Measurements from ENCODE around the gene GRID2.

GRID2 gene

DNA sequence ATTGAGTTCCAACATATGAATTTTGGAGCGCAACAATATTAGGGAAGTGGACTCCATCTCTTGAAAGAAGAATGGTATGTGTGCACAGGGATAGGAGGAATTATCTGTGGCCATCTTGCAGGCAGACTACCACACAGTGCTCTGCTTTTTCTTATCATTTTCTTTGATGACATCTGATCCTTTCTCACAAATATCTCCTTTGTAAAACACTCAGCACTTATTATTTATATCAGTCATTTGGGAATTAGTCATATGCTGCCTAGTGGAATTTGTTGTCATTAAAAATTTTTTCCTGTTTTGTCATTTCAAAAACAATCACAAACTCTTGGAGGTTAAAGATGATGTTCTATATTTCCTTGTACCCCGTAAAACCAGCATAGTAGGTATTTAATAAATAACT lies 1080.5 kb downstream of the GRID2 start:
- Mint-ChIP-seq H3K4me1 (ENCODE audit: low read depth) (no peaks in the 10 kb centered on the region), H3K27me3 (no peaks in the 10 kb centered on the region), H3K27ac (no peak overlapping the region), H3K36me3 (no peaks in the 10 kb centered on the region), H3K9me3 (ENCODE audit: low read depth) (peaks cover 5% of the 10 kb centered on the region), H3K4me3 (no peak overlapping the region)

DNA sequence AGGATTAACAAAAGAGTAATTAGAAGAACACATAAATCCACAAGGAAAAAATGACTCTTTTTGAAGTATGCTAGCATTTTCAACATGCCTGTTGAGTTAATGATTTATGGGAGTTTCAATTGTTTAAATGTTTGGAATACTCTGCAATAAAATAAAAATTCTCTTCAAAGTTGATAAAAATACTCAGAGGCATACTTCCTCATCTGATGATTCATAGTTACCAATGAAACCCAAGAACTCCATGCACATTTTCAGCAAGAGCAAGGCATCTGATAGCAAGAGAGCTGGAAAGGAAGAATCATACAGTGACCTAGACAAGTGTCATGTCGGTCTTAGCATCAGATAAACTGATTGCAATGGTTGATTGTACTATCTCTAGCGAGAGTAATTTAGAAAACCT lies 1081.1 kb downstream of the GRID2 start:
- no peaks in the 10 kb centered on the region for H3K27me3 Mint-ChIP-seq
- no peak overlapping the region for H3K27ac Mint-ChIP-seq
- no peak overlapping the region for H3K4me3 Mint-ChIP-seq
- peaks cover 5% of the 10 kb centered on the region for H3K9me3 Mint-ChIP-seq (ENCODE audit: low read depth)
- no peaks in the 10 kb centered on the region for H3K36me3 Mint-ChIP-seq
- H3K4me1 Mint-ChIP-seq (ENCODE audit: low read depth) = no peaks in the 10 kb centered on the region

DNA sequence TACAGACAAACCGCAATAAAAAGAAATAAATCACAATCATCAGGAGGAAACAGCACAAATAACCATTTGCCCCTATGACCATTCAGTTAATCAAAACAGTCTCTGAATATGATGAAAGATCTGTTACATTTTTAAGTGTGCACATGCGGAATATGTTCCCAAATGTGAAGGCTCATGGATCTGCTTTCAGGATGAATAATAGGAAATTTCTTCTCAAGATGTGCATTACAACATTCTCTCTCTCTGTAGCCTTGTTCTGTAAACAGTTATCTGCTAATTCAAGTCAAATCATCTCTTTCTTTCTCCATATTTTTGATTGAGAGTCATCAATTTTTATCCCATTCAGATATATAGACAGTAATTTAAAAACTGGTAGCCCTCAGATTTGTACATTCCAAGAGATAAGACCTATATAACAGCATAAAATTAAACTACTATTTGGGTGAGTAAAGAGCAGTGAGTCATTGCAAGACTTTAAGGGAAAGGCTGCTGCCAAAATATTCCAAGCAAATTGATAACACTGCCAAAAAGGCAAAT lies 1090.8 kb downstream of the GRID2 start:
- no peak overlapping the region for H3K27ac Mint-ChIP-seq
- no peak overlapping the region for H3K4me3 Mint-ChIP-seq
- no peaks in the 10 kb centered on the region for H3K36me3 Mint-ChIP-seq
- H3K27me3 Mint-ChIP-seq = no peaks in the 10 kb centered on the region
- no peaks in the 10 kb centered on the region for H3K4me1 Mint-ChIP-seq (ENCODE audit: low read depth)
- H3K9me3 Mint-ChIP-seq (ENCODE audit: low read depth) = peaks cover 4% of the 10 kb centered on the region

DNA sequence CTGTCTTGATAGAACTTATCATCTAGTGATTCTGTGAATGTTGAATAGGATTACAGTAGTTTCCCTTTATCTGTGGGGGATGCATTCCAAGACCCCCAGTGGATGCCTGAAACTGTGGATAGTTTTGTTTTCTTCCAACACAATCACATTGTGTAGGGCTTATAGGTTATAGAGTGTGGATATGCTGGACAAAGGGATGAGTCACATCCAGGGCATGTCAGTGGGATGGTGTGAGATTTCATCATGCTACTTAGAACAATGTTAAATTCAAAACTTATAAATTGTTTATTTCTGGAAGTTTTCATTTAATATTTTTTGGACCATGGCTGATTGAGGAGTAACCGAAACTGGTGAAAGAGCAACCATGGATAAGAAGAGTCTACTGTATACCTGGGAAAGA lies 1092.5 kb downstream of the GRID2 start:
- H3K9me3 Mint-ChIP-seq (ENCODE audit: low read depth) = peaks cover 4% of the 10 kb centered on the region

DNA sequence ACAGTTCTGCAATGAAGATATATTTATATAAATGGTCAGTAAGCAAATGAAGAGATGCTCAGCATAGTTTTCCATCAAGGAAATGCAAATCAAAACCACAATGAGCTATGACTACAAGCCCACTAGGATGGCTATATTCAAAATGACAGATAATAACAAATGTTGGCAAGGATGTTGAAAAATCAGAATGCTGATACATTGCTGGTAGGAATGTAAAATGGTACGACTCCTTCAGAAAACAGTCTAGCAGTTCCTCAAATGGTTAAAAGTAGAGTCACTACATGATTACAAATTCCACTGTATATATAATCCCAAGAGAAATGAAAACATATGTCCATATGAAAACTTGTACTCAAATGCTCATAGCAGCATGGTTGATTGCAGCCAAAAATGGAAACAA lies 1099.8 kb downstream of the GRID2 start:
- H3K9me3 Mint-ChIP-seq (ENCODE audit: low read depth) = peaks cover 8% of the 10 kb centered on the region

More for the DNA sequence above, 1092.5 kb downstream of the GRID2 start:
- Mint-ChIP-seq H3K27me3 (no peaks in the 10 kb centered on the region), H3K4me3 (no peak overlapping the region), H3K36me3 (no peaks in the 10 kb centered on the region), H3K27ac (no peak overlapping the region), H3K4me1 (ENCODE audit: low read depth) (no peaks in the 10 kb centered on the region)

DNA sequence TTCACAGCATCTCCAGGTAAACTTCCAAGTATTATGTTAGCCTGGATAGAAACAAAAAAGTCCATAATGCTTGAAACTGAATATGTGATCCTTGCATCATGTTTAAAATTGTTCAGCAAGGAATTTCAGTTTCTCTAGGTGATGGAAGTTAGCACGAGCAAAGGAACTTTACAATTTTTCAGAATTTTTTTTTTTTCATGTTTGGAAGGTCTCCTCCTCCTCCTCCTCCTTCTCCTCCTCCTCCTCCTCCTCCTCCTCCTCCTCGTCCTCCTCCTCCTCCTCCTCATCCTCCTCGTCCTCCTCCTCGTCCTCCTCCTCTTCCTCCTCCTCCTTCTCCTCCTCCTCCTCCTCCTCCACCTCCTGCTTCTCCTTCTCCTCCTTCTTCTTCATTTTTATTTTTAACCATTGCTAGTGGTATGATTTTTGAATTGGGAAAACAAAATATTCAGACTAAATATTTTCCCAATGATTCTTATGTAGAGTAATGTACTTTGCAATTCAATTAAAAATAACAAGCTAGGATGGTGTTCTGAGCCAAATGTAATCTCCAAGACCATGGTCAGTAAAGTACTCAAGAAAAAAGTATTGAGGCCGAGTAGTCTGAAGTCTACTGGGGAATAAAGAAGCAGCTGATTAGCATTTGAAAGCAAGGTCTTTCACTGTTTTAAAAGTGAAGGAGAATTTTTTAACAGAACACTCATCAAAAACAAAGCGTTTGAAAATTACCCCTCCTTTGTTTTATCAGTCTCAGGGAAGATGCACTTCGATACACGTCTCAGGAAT lies 1103.9 kb downstream of the GRID2 start:
- Mint-ChIP-seq H3K27me3 (no peaks in the 10 kb centered on the region), H3K9me3 (ENCODE audit: low read depth) (peaks cover 3% of the 10 kb centered on the region), H3K36me3 (no peaks in the 10 kb centered on the region), H3K4me1 (ENCODE audit: low read depth) (no peaks in the 10 kb centered on the region), H3K27ac (no peak overlapping the region), H3K4me3 (no peak overlapping the region)

More for the DNA sequence above, 1099.8 kb downstream of the GRID2 start:
- Mint-ChIP-seq H3K27me3 (no peaks in the 10 kb centered on the region), H3K36me3 (no peaks in the 10 kb centered on the region), H3K4me1 (ENCODE audit: low read depth) (no peaks in the 10 kb centered on the region), H3K27ac (no peak overlapping the region), H3K4me3 (no peak overlapping the region)

DNA sequence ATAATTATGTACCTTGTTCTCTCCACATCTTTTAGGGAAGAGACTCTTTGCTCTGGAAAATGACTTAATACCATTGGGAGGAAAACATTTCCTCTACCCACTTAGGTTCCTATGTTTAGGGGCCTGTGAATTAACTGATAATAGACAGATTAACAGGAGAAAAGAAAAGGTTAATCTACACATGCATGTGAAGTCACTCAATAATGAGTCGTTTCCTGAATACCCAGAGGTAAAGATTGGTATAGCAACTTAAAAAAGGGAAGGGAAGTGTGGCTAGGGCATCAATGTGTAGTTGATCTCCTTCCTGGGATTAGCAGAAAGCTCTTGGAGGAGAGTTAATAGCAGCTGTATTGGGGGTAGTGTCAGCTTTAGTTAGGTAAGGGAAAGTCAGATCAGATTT lies 1105.3 kb downstream of the GRID2 start:
- no peaks in the 10 kb centered on the region for H3K36me3 Mint-ChIP-seq
- no peaks in the 10 kb centered on the region for H3K4me1 Mint-ChIP-seq (ENCODE audit: low read depth)

DNA sequence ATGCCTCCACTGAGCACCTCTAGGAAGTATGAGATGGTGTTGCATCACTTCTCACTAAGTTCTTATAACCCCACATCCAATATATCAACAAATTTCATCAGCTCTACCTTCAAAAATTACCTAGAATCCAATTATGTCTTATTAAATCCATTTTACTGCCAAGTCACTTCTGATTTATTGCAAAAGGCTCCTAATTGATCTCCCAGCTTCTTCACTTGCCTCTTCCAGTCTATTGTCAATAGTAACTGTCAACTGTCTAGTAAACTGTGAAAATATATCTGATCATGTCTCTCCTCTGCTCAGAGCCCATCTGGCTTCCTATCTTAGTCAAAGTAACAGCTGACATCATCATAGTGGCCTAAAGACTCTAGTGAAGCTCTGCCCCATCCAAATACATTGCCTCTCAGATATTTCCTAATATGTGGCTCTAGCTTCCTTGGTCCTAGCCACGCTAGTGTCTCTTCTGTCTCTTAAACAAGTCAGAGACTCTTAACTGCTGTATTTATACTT lies 1110.3 kb downstream of the GRID2 start:
- H3K4me1 Mint-ChIP-seq (ENCODE audit: low read depth) = no peaks in the 10 kb centered on the region
- no peak overlapping the region for H3K4me3 Mint-ChIP-seq
- H3K36me3 Mint-ChIP-seq = no peaks in the 10 kb centered on the region
- H3K9me3 Mint-ChIP-seq (ENCODE audit: low read depth) = no peaks in the 10 kb centered on the region
- no peaks in the 10 kb centered on the region for H3K27me3 Mint-ChIP-seq
- no peak overlapping the region for H3K27ac Mint-ChIP-seq

More for the DNA sequence above, 1105.3 kb downstream of the GRID2 start:
- H3K27ac Mint-ChIP-seq = no peak overlapping the region
- no peak overlapping the region for H3K4me3 Mint-ChIP-seq
- H3K9me3 Mint-ChIP-seq (ENCODE audit: low read depth) = peaks cover 3% of the 10 kb centered on the region
- H3K27me3 Mint-ChIP-seq = no peaks in the 10 kb centered on the region

DNA sequence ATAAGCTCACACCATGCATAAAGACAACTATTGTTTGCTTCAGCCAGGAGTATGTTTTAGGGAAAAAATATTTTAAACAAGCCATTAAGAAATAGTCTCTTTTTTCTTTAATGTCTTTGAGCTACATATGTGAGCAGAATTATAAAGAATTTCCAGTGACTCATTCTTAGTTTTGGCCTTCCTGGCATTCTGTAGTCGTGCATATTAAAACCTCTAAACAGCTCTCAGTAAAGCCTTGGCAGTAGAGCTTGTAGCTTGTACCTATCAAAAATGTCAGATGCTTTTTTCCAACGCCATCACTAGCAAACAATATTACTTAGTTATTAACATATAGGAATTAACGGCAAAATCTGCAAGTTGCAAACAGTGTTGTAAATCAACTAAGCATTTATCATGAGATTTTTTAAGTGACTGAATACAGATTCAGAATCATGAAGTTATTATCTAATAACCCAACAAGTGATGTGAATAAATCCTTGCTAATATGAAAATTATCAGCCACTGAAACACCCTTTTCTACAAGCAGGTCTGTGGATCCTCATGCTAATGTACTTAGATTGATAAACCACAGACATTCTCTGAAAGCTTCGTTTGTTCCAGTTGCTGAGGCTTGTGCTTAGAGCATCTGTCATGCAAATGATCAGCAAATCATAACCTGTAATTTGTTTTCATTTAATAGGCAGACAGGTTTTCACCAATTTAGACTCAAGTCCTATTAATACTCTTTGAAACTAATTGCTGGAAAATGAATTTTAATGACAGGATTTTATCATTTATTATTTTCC lies 1112.8 kb downstream of the GRID2 start:
- no peak overlapping the region for H3K27ac Mint-ChIP-seq
- H3K4me1 Mint-ChIP-seq (ENCODE audit: low read depth) = no peaks in the 10 kb centered on the region
- H3K36me3 Mint-ChIP-seq = no peaks in the 10 kb centered on the region
- no peaks in the 10 kb centered on the region for H3K27me3 Mint-ChIP-seq
- no peak overlapping the region for H3K4me3 Mint-ChIP-seq
- H3K9me3 Mint-ChIP-seq (ENCODE audit: low read depth) = no peaks in the 10 kb centered on the region

DNA sequence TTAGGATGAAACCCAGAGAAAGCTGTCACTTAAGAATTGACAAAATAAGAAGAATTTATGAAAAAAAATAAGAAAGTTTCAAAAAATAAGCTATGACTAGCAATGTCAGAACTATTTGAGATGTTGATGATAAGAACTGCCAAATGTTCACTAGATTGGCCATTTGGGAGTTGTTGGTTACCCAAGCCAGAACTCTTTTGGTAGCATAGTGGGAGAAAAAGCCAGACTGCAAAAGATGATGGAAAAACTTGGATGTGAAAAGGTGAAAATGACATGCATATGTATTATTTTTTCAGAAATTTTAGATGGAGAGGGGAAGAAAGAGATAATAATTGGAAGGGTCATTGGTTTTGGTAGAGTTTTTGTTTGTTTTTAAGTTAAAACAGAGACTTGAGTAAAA lies 1127.6 kb downstream of the GRID2 start:
- Mint-ChIP-seq H3K9me3 (ENCODE audit: low read depth) (peaks cover 4% of the 10 kb centered on the region), H3K27me3 (no peaks in the 10 kb centered on the region), H3K4me3 (no peak overlapping the region), H3K27ac (no peak overlapping the region), H3K4me1 (ENCODE audit: low read depth) (no peaks in the 10 kb centered on the region), H3K36me3 (no peaks in the 10 kb centered on the region)

DNA sequence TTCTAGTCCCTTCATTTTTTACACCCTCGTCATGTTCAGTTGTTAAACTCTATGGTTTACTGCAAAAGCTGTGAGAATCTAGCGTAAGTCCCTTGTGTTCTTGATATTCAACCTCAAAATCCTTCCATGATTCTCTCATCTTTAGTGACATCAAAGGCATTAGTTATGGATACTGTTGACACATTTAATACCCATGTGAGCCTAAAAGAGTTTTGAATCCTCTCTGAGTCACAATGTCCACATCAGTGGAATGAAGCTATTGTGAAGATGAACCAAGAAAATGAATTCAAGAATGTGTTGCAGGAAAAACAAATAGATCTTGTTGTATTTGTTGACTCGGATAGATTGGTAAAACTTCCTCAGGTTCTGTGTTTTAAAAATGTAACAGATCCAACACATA lies 1130.1 kb downstream of the GRID2 start:
- no peaks in the 10 kb centered on the region for H3K27me3 Mint-ChIP-seq
- no peak overlapping the region for H3K27ac Mint-ChIP-seq

DNA sequence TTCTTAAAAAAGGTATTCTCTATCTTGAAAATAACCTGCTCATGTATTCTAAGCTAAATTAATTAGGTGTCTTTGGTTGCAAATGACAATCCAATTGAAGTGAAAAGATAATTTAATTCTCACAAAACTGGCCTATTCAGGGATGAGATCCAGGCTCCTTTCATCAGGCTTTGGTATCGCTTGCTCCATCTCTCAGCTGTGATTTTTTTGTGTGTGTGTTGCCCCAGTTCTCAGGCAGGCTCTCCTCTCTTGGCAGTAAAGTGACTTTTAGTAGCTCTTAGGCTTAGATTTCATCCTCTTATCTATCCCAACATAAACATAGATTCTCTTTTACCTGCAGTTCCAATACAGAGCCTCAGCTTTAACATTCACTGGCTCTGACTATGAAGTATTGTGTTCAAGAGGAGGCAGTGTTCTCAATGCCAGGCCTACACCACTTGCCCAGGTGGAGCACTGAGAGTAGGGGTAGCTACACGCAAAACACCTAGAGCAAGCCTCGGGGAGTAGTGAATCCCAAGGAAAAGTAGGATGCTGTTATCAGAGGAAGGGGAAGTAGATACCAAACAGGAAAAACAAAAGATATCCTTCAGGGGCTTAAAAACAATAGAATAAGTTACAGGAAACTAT lies 1132.3 kb downstream of the GRID2 start:
- Mint-ChIP-seq H3K9me3 (ENCODE audit: low read depth) (peaks cover 3% of the 10 kb centered on the region), H3K4me3 (no peak overlapping the region), H3K4me1 (ENCODE audit: low read depth) (no peaks in the 10 kb centered on the region), H3K27ac (no peak overlapping the region), H3K36me3 (no peaks in the 10 kb centered on the region), H3K27me3 (no peaks in the 10 kb centered on the region)

More for the DNA sequence above, 1130.1 kb downstream of the GRID2 start:
- peaks cover 3% of the 10 kb centered on the region for H3K9me3 Mint-ChIP-seq (ENCODE audit: low read depth)
- H3K4me3 Mint-ChIP-seq = no peak overlapping the region
- H3K36me3 Mint-ChIP-seq = no peaks in the 10 kb centered on the region
- no peaks in the 10 kb centered on the region for H3K4me1 Mint-ChIP-seq (ENCODE audit: low read depth)

DNA sequence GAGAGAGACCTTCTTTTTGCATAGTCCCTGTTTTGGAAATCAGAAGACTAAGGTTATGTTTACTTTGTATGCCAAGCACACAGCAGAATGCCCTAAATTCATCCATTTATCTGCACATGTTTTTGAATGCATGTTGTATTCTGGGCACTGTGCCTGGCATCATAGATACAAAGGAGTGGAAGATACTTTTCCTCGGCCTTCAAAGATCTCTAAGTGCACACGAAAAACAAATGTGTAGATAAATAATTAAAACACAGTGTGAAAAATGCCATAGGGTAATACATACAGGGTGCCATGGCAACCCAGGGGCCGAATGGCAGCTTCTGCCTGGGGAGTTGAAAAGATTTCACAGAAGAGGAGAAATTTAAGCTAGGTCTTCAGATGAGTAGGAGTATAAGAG lies 1134.2 kb downstream of the GRID2 start:
- Mint-ChIP-seq H3K27me3 (no peaks in the 10 kb centered on the region), H3K4me3 (no peak overlapping the region), H3K27ac (no peak overlapping the region), H3K36me3 (no peaks in the 10 kb centered on the region), H3K4me1 (ENCODE audit: low read depth) (no peaks in the 10 kb centered on the region), H3K9me3 (ENCODE audit: low read depth) (peaks cover 3% of the 10 kb centered on the region)

DNA sequence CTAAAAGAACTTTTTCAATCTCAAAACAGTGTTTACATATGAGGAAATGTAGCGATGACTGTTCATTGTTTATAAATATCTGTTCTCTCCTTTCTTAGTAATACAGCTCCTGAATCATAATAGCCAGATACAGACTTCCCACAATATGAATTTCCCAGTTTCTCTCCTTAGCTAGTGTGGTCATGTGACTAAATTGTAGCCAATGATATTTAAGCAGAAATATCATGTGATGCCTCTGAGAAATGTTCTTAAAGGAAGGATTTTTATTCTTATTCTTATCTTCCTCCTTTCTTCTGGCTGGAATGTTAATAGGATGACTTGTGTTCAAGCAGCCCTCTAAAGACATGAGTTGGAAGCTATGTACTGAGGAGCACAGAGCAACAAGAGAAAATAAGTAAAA lies 1141.1 kb downstream of the GRID2 start:
- no peak overlapping the region for H3K27ac Mint-ChIP-seq
- no peaks in the 10 kb centered on the region for H3K36me3 Mint-ChIP-seq
- H3K27me3 Mint-ChIP-seq = no peaks in the 10 kb centered on the region
- peaks cover 6% of the 10 kb centered on the region for H3K9me3 Mint-ChIP-seq (ENCODE audit: low read depth)
- H3K4me3 Mint-ChIP-seq = no peak overlapping the region
- H3K4me1 Mint-ChIP-seq (ENCODE audit: low read depth) = no peaks in the 10 kb centered on the region

DNA sequence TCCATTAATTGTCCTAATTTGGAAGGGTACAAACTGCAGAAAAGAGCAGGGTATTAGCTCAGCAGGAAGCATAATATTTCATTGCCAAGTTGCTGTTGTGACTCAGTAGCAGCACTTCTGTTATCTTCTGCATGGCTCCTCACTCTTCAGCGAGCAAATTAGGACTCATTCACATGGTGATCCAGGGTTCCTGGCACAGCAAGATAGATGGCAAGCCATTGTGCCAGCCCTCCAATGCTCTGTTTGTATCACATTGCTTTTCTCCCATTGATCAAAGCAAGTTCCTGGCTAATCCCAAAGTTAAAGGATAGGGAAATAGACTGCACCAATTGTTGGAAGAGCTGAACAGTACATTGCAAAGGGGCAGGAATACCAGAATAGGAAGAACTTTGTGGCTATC lies 1142.3 kb downstream of the GRID2 start:
- H3K27me3 Mint-ChIP-seq = no peaks in the 10 kb centered on the region
- H3K27ac Mint-ChIP-seq = no peak overlapping the region
- no peaks in the 10 kb centered on the region for H3K36me3 Mint-ChIP-seq
- H3K9me3 Mint-ChIP-seq (ENCODE audit: low read depth) = peaks cover 6% of the 10 kb centered on the region
- no peaks in the 10 kb centered on the region for H3K4me1 Mint-ChIP-seq (ENCODE audit: low read depth)
- no peak overlapping the region for H3K4me3 Mint-ChIP-seq
